Measurements from ENCODE around the gene MIEN1. TPM values are rescaled to one million over a fixed set of nuclear protein-coding genes. Genes with fewer than 3 reads are reported as not detected.

MIEN1 gene
- total and polyA plus RNA-seq, 2 of the 13 experiments (the other 11 are each of a cell fraction or from before 2014, with no cell fraction given): 40.6 to 56.6 TPM

DNA sequence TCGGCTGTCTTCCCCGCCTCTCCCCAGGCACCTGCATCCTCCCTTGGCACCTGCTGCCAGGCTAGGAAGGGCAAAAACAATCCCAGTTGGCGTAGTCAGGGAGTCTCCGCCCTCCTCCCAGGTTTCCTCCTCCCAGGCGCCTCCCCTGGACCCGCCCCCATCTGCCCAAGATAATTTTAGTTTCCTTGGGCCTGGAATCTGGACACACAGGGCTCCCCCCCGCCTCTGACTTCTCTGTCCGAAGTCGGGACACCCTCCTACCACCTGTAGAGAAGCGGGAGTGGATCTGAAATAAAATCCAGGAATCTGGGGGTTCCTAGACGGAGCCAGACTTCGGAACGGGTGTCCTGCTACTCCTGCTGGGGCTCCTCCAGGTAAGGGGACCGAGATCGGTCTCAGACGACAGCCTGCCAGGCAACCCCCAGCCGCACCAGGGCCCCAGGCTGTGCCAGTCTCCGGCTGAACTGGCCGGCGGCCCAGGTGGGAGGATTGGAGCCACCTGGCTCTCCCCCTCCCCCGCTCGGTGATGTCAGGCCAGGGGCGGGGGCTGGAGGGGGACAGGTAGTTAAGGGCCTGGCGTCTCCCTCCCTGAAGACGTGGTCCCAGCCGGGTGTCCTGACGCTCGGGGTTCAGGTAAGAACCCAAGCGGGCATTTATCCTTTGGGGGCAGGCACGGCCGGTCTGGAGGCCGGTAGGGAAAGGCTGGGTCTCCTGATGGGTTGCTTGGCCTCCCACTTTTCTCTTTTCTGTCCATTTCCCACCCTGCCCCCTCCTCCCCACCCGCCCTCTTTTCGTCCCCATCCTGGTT lies 7.6 kb upstream of the MIEN1 start, which contains the start of gene GRB7 (continued):
- no peak for TF ChIP-seq ZFP36L2 (CRISPR knock-in tag; IDR thresholded peaks at IDR 0.05)
- 0 out of 2 replicates have a peak, but pooled peaks have one; percentile 45 for TF ChIP-seq ZSCAN20 (CRISPR knock-in tag; IDR thresholded peaks at IDR 0.05; ENCODE audit: borderline replicate concordance)
- TF ChIP-seq, protein P1, sequence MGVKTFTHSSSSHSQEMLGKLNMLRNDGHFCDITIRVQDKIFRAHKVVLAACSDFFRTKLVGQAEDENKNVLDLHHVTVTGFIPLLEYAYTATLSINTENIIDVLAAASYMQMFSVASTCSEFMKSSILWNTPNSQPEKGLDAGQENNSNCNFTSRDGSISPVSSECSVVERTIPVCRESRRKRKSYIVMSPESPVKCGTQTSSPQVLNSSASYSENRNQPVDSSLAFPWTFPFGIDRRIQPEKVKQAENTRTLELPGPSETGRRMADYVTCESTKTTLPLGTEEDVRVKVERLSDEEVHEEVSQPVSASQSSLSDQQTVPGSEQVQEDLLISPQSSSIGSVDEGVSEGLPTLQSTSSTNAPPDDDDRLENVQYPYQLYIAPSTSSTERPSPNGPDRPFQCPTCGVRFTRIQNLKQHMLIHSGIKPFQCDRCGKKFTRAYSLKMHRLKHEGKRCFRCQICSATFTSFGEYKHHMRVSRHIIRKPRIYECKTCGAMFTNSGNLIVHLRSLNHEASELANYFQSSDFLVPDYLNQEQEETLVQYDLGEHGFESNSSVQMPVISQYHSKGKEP (CRISPR knock-in tag; IDR thresholded peaks at IDR 0.05): 0 out of 2 replicates have a peak, but pooled peaks have one; percentile 48
- no peak for TF ChIP-seq MAFG (CRISPR knock-in tag; IDR thresholded peaks at IDR 0.05)
- no peak for TF ChIP-seq ZNF101 (CRISPR knock-in tag; IDR thresholded peaks at IDR 0.05; ENCODE audit: borderline replicate concordance, low read depth)
- TF ChIP-seq, protein P2, sequence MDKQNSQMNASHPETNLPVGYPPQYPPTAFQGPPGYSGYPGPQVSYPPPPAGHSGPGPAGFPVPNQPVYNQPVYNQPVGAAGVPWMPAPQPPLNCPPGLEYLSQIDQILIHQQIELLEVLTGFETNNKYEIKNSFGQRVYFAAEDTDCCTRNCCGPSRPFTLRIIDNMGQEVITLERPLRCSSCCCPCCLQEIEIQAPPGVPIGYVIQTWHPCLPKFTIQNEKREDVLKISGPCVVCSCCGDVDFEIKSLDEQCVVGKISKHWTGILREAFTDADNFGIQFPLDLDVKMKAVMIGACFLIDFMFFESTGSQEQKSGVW (CRISPR knock-in tag; IDR thresholded peaks at IDR 0.05; ENCODE audit: borderline replicate concordance): no peak
- TF ChIP-seq CEBPG (CRISPR knock-in tag; IDR thresholded peaks at IDR 0.05): no peak
- TF ChIP-seq SMAD3 (CRISPR knock-in tag; IDR thresholded peaks at IDR 0.05): 0 out of 2 replicates have a peak, but pooled peaks have one; percentile 45
- TF ChIP-seq ZNF550 (CRISPR knock-in tag; IDR thresholded peaks at IDR 0.05; ENCODE audit: borderline replicate concordance): no peak
- TF ChIP-seq, protein P3, sequence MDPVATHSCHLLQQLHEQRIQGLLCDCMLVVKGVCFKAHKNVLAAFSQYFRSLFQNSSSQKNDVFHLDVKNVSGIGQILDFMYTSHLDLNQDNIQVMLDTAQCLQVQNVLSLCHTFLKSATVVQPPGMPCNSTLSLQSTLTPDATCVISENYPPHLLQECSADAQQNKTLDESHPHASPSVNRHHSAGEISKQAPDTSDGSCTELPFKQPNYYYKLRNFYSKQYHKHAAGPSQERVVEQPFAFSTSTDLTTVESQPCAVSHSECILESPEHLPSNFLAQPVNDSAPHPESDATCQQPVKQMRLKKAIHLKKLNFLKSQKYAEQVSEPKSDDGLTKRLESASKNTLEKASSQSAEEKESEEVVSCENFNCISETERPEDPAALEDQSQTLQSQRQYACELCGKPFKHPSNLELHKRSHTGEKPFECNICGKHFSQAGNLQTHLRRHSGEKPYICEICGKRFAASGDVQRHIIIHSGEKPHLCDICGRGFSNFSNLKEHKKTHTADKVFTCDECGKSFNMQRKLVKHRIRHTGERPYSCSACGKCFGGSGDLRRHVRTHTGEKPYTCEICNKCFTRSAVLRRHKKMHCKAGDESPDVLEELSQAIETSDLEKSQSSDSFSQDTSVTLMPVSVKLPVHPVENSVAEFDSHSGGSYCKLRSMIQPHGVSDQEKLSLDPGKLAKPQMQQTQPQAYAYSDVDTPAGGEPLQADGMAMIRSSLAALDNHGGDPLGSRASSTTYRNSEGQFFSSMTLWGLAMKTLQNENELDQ (CRISPR knock-in tag; IDR thresholded peaks at IDR 0.05; ENCODE audit: borderline replicate concordance): no peak
- no peak for TF ChIP-seq ELF4 (CRISPR knock-in tag; IDR thresholded peaks at IDR 0.05; ENCODE audit: borderline replicate concordance)
- peak; percentile 29 for TF ChIP-seq U2AF1 (optimal IDR thresholded peaks at IDR 0.05; ENCODE audit: low read depth, low read length)
- TF ChIP-seq ZBTB37 (CRISPR knock-in tag; IDR thresholded peaks at IDR 0.05): peak; percentile 38; the same call in 1 of the 2 replicates
- no peak for TF ChIP-seq MTF1 (CRISPR knock-in tag; IDR thresholded peaks at IDR 0.05)
- TF ChIP-seq CBX5 (CRISPR knock-in tag; IDR thresholded peaks at IDR 0.05; ENCODE audit: borderline replicate concordance): 0 out of 2 replicates have a peak, but pooled peaks have one; percentile 6
- TF ChIP-seq PITX1 (CRISPR knock-in tag; IDR thresholded peaks at IDR 0.05): no peak
- no peak for TF ChIP-seq KDM6A (CRISPR knock-in tag; IDR thresholded peaks at IDR 0.05; ENCODE audit: low read depth)
- TF ChIP-seq, protein P4, sequence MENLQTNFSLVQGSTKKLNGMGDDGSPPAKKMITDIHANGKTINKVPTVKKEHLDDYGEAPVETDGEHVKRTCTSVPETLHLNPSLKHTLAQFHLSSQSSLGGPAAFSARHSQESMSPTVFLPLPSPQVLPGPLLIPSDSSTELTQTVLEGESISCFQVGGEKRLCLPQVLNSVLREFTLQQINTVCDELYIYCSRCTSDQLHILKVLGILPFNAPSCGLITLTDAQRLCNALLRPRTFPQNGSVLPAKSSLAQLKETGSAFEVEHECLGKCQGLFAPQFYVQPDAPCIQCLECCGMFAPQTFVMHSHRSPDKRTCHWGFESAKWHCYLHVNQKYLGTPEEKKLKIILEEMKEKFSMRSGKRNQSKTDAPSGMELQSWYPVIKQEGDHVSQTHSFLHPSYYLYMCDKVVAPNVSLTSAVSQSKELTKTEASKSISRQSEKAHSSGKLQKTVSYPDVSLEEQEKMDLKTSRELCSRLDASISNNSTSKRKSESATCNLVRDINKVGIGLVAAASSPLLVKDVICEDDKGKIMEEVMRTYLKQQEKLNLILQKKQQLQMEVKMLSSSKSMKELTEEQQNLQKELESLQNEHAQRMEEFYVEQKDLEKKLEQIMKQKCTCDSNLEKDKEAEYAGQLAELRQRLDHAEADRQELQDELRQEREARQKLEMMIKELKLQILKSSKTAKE (CRISPR knock-in tag; IDR thresholded peaks at IDR 0.05; ENCODE audit: borderline replicate concordance): 0 out of 2 replicates have a peak, but pooled peaks have one; percentile 14
- no peak for TF ChIP-seq ZNF616 (CRISPR knock-in tag; IDR thresholded peaks at IDR 0.05; ENCODE audit: low read depth)
- no peak for TF ChIP-seq ZNF570 (CRISPR knock-in tag; IDR thresholded peaks at IDR 0.05; ENCODE audit: borderline replicate concordance)
- peak; percentile 62; the same call in 1 of the 2 replicates for TF ChIP-seq ZSCAN22 (CRISPR knock-in tag; IDR thresholded peaks at IDR 0.05)

All from HepG2 (cell line).